LNCaP clone FGC (cell line): Measurements from ENCODE around the gene BZW1.
"Not testable (repeated sequence)": the region's sequence is repeated elsewhere in the genome, so short reads cannot be mapped to it uniquely, and the experiment has no call there.

Source experiments
- DNase-seq: peaks from one replicate; pipeline ENCODE4 v3.0.0-alpha.2; 2011; ENCODE audit warnings: low read depth
- H3K4me3 ChIP-seq: 2 replicates; pipeline ENCODE4 v1.5.1; 2011; ENCODE audit warnings: mild to moderate bottlenecking, low read depth, low read length, control low read depth
- CTCF ChIP-seq: IDR thresholded peaks from 2 replicates; pipeline ENCODE4 v1.5.1; 2012; ENCODE audit warnings: mild to moderate bottlenecking; ENCODE audit not compliant: control insufficient read depth, insufficient read depth; ENCODE audit errors: extremely low read depth

BZW1 gene

GRCh38 chr2:200814276-200814815 lies 2.6 kb downstream of the BZW1 start:
- TF ChIP-seq CTCF, result no peak
- no peak for DNase-seq
- H3K4me3 ChIP-seq, result no peak overlapping the region

- no peak for DNase-seq
- no peak for TF ChIP-seq CTCF
- no peak overlapping the region for H3K4me3 ChIP-seq
These were observed 3.2 kb downstream of the BZW1 start for GRCh38 chr2:200814917-200815316.

DNA sequence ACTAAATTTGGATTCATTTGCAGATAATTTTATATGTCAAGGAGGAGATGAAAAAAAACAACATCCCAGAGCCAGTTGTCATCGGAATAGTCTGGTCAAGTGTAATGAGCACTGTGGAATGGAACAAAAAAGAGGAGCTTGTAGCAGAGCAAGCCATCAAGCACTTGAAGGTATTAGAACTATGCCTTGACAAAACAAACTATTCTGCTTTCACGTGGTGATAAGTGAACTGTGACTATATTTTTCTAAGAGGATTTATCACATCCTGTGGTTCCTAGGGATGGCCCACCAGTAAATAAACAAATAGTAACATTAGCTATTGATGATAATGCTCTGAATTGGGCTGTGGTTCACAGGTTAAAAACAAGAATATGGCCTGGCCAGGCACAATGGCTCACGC lies 7.0 kb downstream of the BZW1 start:
- H3K4me3 ChIP-seq, result not testable (repeated sequence)

DNA sequence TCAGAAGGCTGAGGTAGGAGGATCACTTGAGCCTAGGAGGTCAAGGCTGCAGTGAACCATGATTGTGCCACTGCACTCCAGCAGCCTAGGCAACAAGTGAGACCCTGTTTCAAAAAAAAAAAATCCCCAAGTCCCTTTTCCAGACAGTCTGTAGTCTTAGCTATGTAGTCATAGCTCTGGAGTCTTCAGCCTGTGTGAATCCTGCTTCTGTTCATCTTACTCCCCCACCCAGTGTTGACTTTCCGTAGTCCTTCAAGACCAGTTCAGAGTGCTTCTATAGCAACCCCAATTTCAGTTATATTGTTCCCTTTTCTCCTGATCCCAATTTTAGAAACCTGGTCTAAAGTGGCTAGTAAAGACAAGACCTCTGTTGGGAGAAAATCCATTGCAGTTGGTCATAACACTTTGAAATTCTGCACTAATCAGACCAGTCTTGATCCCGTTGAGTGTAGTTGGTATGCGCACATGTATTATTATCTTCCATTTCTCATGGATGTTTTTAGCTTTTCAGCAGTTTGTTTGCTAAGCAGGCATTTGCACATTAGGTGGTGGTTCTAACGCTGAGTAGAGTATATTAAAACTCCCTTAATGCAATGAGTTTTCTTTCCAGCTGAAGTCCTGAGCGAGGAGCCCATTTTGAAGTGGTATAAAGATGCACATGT lies 9.0 kb downstream of the BZW1 start:
- H3K4me3 ChIP-seq, result no peak overlapping the region
- no peak for DNase-seq
- no peak for TF ChIP-seq CTCF

More for the DNA sequence above, 7.0 kb downstream of the BZW1 start:
- DNase-seq, result not testable (repeated sequence)

DNA sequence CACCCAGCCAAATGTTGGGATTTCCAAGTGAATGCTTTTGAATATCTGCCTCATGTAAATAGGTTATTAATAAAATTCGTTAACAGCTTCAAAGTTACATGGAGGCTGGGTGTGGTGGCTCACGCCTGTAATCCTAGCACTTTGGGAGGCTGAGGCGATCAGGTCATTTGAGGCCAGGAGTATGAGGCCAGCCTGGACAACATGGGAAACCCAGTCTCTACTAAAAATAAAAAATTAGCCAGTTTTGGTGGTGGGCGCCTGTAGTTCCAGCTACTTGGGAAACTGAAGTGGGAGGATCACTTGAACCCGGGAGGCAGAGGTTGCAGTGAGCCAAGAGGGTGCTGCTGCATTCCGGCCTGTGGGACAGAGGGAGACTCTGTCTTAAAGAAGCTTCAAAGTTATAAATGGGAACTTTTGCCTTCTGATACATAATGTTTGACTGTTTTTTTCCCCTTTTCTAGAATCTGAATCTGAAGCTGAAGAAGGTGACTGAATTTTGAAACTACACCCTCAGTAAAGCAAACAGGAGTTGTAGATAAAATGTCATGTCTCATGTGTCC lies 10.1 kb downstream of the BZW1 start:
- TF ChIP-seq CTCF, result no peak
- H3K4me3 ChIP-seq, result no peak overlapping the region

DNA sequence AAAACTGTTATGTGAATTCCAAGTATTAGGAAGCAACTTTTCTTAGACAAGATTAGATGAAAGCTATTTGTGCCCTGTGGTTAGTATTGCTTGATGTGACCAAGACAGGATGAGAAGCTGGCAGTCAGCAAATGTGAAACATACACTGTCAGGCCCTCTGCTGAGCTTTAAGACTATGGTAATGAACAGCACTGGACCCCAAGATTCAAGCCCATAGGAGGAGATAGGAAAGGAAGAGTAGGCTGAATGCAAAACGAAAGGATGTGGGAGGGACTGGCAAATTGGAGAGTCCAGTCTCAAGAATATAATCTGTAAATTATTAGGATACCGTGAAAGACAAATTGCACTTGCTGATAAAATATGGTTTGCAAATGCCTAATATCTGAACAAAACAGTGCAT lies 16.4 kb downstream of the BZW1 start:
- no peak for DNase-seq
- TF ChIP-seq CTCF, result no peak

More for the DNA sequence above, 10.1 kb downstream of the BZW1 start:
- DNase-seq, result no peak

DNA sequence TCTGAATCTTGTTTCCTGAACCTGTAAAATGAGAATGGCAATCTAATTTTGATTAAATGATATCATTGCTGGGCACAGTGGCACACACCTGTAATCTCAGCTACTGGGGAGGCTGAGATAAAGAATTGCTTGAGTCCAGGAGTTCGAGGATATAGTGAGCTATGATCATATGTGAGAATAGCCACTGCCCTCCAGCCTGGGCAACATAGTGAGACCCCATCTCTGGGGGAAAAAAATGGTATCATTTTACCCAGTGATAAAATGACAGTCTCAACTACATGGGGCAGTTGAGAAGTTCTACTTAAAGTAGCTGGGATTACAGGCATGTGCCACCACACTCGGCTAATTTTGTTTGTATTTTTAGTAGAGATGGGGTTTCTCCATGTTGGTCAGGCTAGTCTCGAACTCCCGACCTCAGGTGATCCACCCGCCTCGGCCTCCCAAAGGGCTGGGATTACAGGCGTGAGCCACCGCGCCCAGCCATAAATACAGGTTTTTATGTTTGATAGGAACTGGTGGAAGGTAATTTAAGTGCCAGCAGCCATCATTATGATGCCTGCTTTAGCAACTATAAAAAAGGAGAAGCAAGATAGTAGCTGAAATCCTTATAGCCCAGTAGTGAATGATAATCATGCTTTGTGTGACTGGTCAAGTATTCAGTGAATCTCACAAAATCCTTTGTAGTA lies 17.0 kb downstream of the BZW1 start:
- no peak overlapping the region for H3K4me3 ChIP-seq
- TF ChIP-seq CTCF, result no peak
- DNase-seq, result no peak

More for the DNA sequence above, 16.4 kb downstream of the BZW1 start:
- H3K4me3 ChIP-seq, result no peak overlapping the region
